GM12873 (cell line): ENCODE results near the gene IRX2.

Experiments used
- TF ChIP-seq, protein P1 (sequence below): IDR thresholded peaks from 2 replicates; pipeline ENCODE4 v1.5.1; 2012; ENCODE audit warnings: low read depth, mild to moderate bottlenecking, moderate library complexity, low read length, control low read depth; ENCODE audit not compliant: insufficient read depth; ENCODE audit errors: missing control alignments

Gene IRX2

DNA sequence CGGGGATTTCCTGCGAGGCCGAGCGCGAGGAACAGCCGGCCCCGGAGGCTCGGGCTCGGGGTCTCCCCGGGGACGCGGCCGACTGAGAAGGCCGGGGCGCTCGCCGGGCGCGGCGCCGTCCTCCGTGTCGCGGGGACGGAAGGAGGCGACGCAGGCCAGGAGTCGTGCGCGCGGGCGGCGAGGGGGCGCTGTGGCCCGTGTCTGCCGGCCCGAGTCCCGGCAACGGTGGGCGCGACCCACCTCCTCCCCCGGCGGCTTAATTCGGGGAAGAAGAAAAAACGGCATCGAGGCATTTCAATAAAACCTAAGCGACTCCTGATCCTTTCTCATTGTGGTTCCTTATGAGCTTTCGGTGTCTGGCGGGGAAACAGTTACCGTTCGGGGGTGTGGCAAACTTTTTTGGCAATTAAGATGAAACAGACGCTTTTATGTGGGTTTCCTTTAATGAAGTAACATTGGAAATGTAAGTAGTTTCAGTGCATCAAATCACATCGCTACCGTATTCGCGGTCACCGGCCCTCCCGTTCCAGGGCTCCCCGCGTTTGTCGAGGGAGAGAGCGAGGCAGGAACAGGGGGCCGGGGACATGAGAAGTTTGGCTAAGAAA, 3.7 kb upstream of the IRX2 start:
- TF ChIP-seq, protein P1, sequence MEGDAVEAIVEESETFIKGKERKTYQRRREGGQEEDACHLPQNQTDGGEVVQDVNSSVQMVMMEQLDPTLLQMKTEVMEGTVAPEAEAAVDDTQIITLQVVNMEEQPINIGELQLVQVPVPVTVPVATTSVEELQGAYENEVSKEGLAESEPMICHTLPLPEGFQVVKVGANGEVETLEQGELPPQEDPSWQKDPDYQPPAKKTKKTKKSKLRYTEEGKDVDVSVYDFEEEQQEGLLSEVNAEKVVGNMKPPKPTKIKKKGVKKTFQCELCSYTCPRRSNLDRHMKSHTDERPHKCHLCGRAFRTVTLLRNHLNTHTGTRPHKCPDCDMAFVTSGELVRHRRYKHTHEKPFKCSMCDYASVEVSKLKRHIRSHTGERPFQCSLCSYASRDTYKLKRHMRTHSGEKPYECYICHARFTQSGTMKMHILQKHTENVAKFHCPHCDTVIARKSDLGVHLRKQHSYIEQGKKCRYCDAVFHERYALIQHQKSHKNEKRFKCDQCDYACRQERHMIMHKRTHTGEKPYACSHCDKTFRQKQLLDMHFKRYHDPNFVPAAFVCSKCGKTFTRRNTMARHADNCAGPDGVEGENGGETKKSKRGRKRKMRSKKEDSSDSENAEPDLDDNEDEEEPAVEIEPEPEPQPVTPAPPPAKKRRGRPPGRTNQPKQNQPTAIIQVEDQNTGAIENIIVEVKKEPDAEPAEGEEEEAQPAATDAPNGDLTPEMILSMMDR = no peak

- TF ChIP-seq, protein P1 = no peak
Observed at GRCh38 chr5:2754581-2755075, 3.2 kb upstream of the IRX2 start.

DNA sequence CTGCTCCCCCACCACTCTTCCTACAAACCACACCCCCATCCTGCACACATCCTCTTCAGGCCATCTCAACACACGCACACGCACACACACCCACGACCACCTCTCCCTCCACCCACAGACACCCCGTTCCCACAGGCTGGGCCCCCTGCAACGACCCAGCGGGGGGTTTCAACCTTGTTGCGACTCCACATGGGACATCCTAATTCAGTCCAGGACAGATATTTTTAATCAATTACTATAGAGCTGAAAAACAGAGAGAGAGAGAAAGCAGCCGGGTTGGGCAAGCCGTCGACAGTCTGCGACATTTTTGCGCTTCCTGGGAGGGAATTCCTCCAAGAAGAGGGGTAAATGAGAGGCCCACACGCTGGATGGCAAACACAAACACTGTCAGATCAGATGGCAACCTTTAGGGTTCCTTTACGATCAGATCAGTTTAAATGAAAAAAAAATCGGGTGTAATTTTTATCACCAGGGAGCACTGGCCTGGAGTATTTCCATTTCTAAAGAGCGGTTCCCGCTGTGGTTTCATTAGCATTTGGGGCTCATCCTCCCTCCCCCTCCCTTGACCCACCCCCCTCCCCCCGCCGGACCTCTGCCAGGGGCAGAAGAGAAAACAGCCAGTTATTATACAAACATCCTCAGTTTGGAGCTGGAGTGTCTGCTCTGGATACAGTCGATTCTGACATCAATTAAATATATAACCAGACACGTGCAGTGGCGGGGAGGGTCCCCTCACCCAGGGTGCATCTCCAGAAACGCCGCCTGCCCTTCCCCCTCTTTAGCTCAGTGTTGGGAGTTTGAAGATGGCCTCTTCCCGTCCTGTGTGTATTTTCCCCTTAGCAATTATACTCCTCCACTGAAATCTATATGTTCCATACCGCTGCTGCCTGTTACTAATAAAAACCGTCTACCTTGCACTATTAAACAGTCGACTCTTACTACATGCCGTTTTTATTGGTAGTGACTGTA, 2.3 kb upstream of the IRX2 start:
- TF ChIP-seq, protein P1 = no peak

- TF ChIP-seq, protein P1 = no peak
Observed at GRCh38 chr5:2752821-2753439, 1.5 kb upstream of the IRX2 start.

- TF ChIP-seq, protein P1 = no peak
Observed at GRCh38 chr5:2752059-2752820, 763 bp upstream of the IRX2 start.

GRCh38 chr5:2750758-2751464, 566 bp downstream of the IRX2 start:
- TF ChIP-seq, protein P1 = no peak
